ENCODE measurements around the gene CHURC1. TPM values are rescaled to one million over a fixed set of nuclear protein-coding genes. Genes with fewer than 3 reads are reported as not detected.

The CHURC1 gene
- total RNA-seq, 4 donors from 2014 or later, result 35.1 to 121 (median 62.4) TPM

DNA sequence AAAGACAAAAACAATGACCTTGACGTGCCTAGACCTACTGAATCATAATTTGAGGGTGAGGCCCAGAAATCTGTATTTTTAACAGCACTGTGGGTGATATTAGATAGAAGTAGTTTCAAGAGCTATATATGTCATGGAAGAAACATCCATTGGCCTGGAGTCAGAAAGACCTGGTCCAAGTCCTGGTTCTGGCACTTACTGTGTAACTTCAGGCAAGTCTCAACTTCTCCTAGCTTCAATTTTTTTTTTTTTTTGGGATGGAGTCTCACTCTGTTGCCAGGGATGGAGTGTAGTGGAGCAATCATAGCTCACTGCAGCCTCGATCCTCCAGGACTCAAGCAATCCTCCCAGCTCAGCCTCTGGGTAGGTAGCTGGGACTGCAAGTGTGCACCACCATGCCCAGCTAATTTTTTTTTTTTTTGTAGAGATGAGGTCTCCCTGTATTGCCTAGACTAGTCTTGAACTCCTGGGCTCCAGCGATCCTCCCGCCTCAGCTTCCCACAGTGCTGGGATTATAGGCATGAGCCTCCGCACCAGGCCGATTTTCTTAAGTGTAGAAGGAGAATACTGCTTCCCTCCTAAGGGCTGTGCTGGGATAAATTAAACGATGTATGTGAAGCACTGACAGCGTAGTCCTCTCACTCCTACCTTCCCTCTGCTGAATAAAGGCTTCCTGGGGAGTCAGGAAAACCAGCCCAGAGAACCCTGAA is 42.6 kb downstream of the CHURC1 start:
- Histone ChIP-seq H3K9me3 (no peaks in the 10 kb centered on the region), H3K27ac (no peak overlapping the region), H3K27me3 (no peaks in the 10 kb centered on the region), H3K4me3 (no peak overlapping the region), H3K4me1 (no peaks in the 10 kb centered on the region), H3K36me3 (no peaks in the 10 kb centered on the region)
- intact Hi-C loops (cut with DNase I; ENCODE audit: low total_unique reads), result no loop called here
- DNase-seq, result no peak
- no peak for TF ChIP-seq POLR2A (IDR thresholded peaks at IDR 0.05)
- TF ChIP-seq, protein P1, sequence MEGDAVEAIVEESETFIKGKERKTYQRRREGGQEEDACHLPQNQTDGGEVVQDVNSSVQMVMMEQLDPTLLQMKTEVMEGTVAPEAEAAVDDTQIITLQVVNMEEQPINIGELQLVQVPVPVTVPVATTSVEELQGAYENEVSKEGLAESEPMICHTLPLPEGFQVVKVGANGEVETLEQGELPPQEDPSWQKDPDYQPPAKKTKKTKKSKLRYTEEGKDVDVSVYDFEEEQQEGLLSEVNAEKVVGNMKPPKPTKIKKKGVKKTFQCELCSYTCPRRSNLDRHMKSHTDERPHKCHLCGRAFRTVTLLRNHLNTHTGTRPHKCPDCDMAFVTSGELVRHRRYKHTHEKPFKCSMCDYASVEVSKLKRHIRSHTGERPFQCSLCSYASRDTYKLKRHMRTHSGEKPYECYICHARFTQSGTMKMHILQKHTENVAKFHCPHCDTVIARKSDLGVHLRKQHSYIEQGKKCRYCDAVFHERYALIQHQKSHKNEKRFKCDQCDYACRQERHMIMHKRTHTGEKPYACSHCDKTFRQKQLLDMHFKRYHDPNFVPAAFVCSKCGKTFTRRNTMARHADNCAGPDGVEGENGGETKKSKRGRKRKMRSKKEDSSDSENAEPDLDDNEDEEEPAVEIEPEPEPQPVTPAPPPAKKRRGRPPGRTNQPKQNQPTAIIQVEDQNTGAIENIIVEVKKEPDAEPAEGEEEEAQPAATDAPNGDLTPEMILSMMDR (IDR thresholded peaks at IDR 0.05), result no peak

DNA sequence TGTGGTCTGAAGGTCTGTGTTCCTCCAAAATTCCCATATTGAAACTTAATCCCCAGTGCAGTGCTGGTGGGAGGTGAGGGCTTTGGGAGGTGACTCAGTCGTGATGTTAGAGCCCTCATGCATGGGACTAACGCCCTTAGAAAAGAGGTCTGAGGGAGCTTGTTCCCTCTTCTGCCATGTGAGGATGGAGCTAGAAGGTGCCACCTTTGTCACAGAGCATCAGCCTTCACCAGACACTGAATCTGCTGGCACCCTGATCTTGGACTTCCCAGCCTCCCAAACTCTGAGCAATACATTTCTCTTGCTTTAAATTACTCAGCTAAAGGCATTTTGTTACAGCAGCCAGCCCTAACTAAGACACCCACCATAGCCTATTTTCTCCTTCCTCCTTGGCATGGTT is 43.9 kb downstream of the CHURC1 start:
- no peak for TF ChIP-seq POLR2A (IDR thresholded peaks at IDR 0.05)
- TF ChIP-seq, protein P1 (IDR thresholded peaks at IDR 0.05), result no peak
- H3K4me3 ChIP-seq, result no peak overlapping the region
- no peaks in the 10 kb centered on the region for H3K9me3 ChIP-seq
- H3K27ac ChIP-seq, result no peak overlapping the region
- H3K36me3 ChIP-seq, result no peaks in the 10 kb centered on the region
- DNase-seq, result no peak
- no peaks in the 10 kb centered on the region for H3K27me3 ChIP-seq
- intact Hi-C loops (cut with DNase I; ENCODE audit: low total_unique reads), result no loop called here
- H3K4me1 ChIP-seq, result no peaks in the 10 kb centered on the region

DNA sequence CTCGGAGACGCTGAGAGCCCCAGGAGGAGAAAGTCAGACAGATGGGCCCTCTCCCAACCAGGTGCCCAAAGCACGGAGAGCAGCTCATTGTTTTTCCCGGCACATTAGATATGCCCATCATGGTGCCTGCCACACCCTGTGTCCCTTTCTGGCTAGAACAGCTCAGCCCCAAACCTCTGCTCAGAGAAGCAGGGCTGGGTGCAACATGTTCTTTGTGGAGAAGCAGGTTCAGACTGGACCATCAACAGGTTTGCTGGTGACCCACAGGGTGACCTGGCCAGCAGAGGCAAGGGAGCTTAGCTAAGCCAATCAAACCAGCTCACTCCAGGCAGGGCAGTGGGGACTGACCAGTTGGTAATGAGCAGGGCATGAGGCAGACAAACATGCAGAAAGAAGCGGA is 44.5 kb downstream of the CHURC1 start:
- no peak for DNase-seq
- no peaks in the 10 kb centered on the region for H3K4me1 ChIP-seq
- no peak overlapping the region for H3K27ac ChIP-seq
- no peaks in the 10 kb centered on the region for H3K36me3 ChIP-seq
- H3K9me3 ChIP-seq, result no peaks in the 10 kb centered on the region
- TF ChIP-seq, protein P1 (IDR thresholded peaks at IDR 0.05), result no peak
- TF ChIP-seq POLR2A (IDR thresholded peaks at IDR 0.05), result no peak
- no peaks in the 10 kb centered on the region for H3K27me3 ChIP-seq
- no peak overlapping the region for H3K4me3 ChIP-seq
- intact Hi-C loops (cut with DNase I; ENCODE audit: low total_unique reads), result no loop called here

DNA sequence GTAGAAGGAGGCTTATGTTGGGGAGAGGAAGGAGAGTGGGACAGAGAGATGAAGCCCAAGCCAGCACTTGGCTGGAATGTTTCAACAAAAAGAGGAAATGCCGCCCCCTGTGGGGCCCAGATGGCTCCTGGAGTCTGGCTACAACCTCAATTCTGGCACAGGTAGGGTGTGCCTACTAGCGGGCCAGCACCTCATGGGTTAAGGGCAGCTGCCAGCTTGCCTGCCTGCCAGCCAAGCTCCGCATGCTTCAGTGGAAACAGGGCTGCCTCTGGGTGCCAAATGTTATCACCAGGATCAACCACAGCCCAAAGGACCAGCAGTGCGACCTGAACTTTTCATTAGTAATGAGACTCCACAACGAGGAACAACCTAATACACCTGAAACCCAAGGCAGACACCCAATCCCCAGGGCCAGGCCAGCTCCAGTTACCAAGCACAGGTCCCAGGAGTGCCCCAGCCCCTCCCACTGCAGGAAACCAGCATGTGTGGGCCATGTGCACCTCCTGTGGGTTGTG is 46.6 kb downstream of the CHURC1 start:
- no peak for DNase-seq
- H3K27ac ChIP-seq, result no peak overlapping the region

DNA sequence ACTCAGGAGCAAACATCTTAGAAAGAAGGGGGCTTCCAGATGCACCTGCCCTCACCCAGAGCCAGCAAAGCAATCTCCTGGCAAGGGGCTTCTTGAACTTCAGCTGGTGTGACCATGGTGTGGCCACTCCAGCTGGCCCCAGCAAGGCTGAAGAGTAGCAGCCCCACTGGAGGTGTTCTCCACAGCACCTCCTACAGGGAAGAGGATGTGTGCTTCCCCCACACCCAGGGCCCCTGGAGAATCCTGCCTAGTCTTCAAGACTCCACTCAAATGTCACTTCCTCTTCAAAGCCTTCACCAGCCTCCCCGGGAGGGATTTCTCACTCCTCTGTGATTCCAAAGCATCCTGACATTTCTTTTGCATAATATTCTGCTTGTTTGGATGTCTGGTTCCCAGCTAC is 49.4 kb downstream of the CHURC1 start:
- intact Hi-C loops (cut with DNase I; ENCODE audit: low total_unique reads), result no loop called here
- Histone ChIP-seq H3K4me1 (no peaks in the 10 kb centered on the region), H3K27ac (no peak overlapping the region), H3K9me3 (no peaks in the 10 kb centered on the region), H3K27me3 (no peaks in the 10 kb centered on the region), H3K4me3 (no peak overlapping the region), H3K36me3 (no peaks in the 10 kb centered on the region)
- no peak for TF ChIP-seq POLR2A (IDR thresholded peaks at IDR 0.05)
- TF ChIP-seq, protein P1 (IDR thresholded peaks at IDR 0.05), result no peak
- DNase-seq, result no peak

More for the DNA sequence above, 46.6 kb downstream of the CHURC1 start:
- Histone ChIP-seq H3K4me1 (no peaks in the 10 kb centered on the region), H3K9me3 (no peaks in the 10 kb centered on the region), H3K27me3 (no peaks in the 10 kb centered on the region), H3K36me3 (no peaks in the 10 kb centered on the region), H3K4me3 (no peak overlapping the region)
- TF ChIP-seq POLR2A (IDR thresholded peaks at IDR 0.05), result no peak
- TF ChIP-seq, protein P1 (IDR thresholded peaks at IDR 0.05), result no peak
- intact Hi-C loops (cut with DNase I; ENCODE audit: low total_unique reads), result no loop called here

Measured in uterus (tissue), 4 donors.